HG02642 (cell line): ENCODE results near the gene OS9.

Experiments used
- ATAC-seq: cut with Tn5 transposase; IDR thresholded peaks from one replicate; pipeline ENCODE4 v1.9.1; 2021; ENCODE audit warnings: mild to moderate bottlenecking; ENCODE audit not compliant: unreplicated experiment, poor library complexity

OS9 gene

DNA sequence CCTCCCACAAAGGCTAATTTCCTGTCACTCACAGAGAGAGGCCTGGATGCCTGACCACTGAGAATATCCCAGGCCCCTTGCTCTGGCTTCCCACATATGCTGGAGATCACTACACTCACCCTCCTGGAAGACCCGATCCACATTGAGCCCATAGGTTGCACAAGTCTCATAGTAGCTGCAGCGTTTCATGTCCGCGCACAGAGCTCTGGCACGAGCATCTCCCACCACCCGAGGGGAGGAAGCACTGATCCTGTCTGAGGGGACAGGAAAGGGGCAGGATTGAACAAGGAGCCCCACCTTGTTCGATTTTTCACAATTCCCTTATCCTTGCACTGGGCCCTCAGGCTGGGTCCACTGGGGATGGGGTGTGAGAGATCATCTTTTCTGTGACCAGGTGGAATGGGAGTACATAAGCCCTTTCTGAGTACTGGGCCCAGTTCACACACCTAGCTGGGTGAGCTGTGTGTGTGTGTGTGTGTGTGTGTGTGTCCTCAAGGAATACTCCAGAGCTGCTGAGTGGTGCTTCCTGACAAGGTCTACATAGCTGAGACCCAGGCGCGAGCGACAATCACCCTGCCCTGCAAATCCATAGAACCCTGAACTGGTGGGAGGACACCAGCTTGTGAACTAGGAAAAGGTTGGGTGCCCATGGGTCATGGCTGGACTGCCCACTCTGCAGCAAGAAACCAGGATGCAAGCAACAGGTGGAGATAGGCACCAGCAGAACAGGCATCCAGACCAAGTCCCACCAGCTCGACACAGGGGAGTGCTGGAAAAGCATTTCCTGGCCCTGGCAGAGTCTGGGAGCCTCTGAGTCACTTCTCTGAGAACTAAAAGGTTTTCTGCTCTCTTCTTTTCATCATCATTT, 39.0 kb downstream of the OS9 start:
- no peak for ATAC-seq

DNA sequence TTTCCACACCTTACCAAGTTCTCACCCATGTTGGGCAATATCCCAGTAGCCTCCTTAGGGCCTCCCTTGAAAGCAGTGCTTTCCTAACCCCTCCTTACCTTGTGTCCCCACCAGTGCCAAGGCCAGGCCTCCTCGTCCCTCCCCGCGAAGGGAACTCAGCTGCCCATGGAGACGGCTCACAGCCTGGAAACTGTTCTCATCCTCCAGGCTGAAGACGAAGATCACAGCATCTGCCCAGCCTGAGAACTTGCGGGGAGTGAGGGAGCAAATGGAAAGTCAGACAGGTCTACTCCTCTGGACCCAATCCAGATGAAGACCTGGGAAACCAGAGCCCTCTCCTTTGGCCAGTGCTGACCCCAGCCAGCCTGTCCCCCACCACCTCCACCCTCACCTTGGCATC, 40.0 kb downstream of the OS9 start:
- no peak for ATAC-seq

DNA sequence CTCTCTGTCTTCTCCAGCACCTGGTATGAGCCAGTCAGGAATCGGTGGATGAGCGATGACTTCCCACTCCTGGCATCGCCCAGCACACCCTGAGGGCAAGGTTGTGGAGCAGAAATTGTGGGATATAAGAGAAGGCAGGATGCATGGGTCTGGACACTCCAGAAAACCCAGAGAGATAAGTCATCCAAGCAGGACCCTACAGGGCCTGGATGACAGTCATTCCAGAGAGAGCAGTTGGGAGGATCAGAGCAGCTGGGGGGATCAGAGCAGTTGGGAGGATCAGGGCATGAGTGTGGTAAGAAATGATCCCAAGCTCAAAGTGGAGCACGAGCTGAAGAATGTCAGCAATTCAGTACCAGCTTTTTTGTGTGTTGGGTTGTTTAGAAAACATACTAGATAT, 40.7 kb downstream of the OS9 start:
- no peak for ATAC-seq

DNA sequence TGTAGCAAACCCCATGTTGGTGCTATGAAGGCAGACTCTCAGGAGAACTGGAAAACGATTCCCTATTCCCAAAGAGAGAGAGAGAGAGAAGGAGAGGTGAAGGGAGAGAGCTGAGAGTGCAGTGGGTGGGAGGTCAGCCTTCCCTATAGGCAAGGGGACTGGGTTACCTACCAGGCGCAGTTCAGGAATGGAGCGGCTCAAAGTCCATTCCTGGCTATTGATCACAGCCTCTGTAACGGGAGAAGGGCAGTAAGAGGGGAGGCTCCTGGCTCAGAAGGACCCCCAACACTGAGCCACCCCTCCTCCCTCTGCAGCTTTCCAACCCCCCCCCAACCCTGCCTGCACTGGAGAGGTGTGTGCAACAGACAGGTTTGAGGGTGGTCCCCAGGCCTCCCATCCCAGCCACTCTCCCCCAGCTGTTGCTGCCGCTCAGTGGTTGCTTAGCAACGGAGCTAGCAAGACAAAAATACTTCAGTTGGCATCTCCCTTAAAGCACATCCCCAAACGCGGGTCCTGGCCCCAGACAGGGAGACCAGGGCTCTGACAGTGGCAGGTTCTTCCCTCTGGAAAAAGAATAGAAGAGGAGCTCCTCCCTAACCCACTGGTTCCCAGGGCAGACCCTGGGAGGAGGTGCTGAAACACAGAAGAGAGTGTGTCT, 41.4 kb downstream of the OS9 start:
- no peak for ATAC-seq

DNA sequence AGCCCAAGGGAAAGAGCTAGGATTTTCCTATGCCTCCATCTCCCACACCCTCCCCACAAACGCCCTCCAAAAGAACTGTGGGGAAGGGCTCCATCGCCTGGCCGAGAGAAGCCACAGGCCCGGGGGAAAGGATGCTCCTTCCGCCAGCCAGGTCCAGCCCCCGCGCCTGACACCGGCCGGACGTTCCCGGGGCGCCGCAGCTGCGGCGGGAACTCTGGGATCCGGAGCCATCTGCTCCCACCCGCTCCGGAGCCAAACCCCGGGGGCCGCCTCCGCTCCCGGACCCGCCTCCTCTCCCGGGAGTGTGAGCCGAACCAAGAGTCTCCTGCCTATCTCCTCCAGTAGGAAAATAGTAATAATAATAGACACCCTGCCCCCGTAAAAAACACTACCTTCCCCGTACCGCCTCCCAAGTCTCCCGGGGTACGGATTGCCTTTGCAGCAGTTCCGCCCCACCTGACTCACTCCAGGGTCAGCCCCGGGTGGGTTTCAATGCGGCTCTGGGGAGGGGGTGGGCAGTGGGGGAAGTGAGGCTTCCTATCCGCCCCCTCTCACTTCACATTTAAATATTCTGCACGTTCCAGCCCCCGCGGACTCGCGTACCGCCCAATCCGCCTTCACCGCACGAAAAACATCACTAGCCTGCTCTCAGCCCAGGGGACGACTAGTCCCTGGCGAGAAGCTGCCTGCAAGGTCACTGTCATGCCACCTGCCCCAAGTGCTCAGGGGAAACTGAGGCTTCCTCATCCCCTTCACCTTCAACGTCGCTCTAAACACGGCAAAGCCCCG, 42.2 kb downstream of the OS9 start:
- no peak for ATAC-seq

DNA sequence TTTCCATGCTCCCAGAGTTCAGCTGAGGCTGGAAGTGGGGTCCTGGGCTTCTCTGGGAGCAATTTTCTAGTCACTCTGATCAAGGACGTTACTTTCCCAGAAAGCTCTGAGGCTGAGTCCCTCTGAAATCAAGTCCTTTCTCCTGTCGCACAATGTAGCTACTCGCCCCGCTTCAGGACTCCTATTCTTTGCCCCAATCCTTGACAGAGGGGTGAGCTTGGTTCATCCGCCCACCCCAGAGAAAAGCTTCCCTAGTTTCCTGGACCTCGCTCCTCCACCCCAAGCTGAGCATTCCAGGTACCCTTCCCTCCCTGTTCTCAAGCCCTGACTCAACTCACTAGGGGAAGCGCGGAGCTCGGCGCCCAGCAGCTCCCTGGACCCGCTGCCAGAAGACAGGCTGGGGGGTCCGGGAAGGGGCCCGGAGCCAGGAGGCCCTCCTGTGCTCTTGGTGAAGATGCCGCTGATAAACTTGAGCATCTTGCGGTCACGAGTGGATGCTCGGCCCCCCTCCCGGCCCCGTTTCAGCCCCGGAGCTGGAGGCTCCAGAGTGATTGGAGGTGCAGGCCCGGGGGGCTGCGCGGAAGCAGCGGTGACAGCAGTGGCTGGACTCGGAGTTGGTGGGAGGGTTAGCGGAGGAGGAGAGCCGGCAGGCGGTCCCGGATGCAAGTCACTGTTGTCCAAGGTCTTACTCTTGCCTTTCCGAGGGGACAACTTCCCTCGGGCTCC, 43.0 kb downstream of the OS9 start:
- no peak for ATAC-seq

DNA sequence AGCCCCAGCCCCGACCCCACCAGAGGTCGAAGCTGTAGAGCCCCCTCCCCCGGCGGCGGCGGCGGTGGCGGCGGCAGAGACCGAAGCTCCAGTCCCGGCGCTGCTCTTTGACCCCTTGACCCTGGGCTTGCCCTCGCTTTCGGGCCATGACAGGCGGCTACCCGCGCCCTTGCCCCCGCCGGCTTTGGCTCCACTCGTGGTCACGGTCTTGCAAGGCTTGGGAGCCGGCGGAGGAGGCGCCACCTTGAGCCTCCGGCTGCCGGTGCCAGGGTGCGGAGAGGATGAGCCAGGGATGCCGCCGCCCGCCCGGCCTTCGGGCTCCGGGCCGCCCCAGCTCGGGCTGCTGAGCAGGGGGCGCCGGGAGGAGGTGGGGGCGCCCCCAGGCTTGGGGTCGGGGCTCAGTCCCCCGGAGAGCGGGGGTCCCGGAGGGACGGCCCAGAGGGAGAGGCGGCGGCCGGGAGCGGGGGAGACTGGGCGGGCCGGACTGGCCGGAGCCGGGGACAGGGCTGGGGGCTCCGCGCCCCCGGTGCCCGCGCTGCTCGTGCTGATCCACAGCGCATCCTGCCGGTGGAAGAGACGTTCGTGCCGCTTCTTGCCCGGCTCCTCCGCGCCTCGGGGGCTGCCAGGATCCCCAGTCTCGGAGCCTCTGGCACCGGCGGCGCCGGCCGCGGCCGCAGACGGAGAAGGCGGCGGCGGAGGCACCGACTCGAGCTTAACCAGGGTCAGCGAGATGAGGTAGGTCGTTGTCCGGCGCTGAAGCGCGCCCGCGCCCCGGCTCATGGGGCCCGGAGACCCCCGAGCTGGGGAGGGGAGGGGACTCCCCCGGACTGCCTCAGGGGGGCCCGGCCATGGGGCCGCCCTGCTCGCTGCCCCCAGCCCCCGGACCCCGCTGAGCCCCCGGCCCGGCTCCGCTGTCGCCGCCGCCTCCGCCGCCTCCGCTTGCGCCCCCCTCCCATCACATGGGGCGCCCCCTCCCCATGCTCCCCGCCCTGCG, 43.8 kb downstream of the OS9 start:
- no peak for ATAC-seq

DNA sequence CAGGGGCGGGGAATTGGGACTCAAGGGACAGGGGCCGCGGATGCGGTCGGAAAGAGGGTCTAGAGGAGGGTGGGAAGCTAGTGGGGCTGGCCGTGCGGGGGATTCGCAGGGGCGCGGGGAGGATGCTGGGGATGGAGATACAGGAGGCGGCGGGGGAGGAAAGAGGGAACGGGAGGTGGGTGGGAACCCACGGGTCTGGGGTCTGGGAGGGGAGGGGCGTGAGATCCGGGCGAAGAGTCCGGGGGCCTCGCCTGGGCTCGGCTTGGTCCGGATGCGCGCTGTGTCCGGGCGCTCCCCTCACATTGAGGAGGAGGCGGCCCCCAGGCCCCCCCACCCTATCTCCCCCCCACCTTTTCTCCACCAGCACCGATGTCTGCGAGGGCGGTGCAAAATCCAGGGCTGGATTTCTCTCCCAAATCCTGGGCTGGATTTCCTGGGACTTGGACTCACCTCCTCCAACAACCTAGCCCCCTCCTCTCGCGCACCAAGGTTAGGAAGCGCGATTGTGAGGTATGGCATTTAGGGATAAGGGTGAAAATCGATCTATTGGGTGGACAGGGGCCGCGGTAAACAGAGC, 44.8 kb downstream of the OS9 start, which contains the start of gene AGAP2:
Gene AGAP2 (minus strand): TSS at position 82 of the 577 bp plus-strand sequence. CDS start 496 bp downstream, outside the sequence.
- ATAC-seq: no peak

DNA sequence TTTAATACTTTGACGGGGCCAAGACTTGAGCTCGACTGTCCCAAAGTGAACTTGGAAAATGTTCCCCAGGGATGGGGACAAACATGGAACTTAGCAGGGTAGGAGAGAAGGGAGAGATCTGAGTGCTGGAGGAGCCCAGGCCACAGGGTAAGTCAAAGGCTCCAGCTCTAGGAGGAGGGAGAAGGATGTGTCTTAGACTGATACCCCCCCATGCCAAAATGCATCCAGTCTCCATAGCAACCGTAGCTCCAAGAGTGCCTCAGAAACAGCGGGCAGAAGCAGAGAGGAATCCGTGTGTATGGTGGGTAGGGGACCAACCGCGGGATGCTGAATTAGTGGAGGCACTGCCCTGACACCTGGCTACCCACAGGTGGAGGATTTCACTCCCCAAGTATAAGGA, 45.5 kb downstream of the OS9 start:
- no peak for ATAC-seq

DNA sequence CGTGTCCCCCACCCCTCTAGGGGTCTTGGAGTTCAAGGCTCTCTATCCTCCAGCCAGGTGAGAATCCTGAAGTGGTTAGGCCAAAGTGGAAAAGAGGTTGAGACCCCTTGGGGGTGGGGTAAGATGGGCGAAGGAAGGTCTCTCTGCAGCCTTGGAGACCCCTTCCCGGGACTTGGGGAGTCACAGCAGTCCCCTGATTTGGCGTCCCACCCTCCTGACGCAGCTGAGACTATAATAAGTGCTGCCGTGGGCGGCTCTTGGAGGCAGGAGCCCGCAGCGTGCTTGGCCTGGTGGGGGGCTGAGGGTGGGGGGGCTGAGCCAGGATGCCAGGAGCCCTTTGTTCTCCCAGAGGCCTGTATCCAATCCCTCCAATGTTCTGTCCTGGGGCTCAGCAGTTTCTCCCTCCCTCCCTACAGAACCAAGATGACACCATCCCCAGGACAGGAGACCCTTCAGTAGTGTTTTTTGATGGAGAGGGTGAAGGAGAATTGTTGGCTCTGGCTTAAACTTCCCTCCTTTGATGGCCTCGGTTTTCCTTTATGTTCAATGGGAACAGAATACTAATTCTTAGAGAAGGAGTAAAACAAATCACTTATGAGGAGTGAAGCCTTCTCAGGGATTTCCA, 46.1 kb downstream of the OS9 start:
- ATAC-seq: no peak

DNA sequence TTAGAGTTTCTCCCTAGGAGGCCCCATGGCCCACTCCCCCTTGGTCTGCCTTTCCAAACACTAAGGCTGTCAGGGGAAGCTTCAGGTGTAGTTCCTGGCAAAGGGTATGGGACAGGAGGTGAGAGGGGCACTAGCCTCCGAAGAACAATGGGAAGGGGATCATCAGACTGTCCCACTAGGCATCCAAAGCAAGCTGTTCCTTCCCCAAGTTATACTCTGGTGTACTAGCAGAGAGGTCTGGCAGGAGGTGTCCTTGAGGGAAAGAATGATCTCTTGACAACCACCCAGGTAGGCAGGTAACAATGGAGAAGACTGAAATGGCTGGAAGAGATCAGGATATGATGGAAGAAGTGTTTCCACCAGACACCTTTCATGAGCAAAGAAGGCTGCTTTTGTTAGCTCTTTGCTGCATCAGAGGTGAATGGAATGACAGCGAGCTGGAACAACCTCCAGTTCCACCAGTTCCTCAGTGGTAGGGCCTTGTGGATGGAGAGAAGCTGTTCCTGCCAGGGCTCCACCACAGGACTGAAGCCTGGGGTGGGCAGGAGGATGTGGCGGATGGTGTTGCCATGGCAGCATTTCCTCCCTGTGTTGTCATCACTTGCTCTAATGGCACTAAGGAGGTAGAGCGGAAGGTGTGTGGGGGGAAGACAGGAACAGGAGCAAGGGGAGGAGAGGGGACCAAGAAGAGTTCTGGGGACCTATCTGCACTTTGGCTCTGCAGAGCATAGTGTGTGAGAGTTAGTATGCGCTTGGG, 46.9 kb downstream of the OS9 start:
- peak; percentile 42 for ATAC-seq

DNA sequence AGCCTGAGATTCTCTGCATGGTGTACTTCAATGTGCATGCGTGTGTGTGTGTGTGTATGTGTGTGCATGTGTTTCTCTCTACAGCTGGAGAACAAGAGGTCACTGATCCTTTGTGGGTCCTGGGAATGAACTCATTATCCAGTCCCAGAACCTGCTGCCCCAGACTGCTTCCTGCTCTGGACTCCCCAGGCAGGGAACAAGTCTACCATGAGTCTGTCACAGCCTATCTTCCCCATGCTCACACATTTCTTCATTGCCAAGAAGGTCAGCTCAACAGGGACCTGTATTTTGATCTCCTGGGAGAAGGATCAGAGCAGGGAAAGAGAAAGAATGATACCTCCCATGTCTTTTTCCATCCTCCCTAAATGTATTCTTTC, 47.5 kb downstream of the OS9 start:
- ATAC-seq: no peak

DNA sequence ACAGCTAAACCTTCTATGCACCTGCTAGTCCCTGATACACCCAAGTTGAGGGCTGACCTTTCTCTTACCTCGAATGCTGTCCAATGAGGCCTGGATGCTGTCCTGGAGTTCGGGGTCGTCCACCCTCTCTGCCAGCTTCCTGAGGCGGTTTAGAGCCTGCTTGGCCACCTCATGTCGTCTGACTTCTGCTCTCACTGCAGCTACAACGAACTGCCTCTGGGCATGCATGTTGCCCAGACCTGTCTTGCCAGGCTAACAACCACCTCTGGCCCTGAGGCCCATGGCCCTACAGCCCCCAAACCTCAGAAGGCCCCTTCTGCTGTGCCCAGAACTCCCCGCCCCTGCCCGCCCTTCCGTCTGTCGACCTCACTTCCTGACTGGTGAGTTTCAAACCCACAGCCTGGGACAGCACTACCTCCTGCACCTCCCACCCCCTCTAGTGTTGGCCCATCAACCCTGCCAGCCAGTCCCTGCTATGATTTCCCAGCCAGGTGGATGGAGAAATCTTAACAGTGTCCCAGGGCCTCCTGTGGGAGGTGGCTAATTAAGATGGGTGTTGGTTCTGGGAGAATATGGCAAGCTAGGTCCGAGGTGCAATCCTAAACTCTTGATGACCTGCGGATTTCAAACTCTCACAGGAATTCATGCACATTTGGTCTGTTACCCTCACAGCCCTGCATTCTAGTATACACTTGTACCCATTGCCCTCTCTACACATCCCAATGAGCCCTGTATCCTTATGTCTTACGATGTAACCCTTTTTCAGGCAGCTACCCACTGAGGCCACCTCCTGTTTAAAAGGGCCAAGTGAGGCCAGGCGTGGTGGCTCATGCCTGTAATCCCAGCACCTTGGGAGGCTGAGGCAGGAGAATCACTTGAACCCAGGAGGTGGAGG, 48.2 kb downstream of the OS9 start:
- ATAC-seq: peak; percentile 61

DNA sequence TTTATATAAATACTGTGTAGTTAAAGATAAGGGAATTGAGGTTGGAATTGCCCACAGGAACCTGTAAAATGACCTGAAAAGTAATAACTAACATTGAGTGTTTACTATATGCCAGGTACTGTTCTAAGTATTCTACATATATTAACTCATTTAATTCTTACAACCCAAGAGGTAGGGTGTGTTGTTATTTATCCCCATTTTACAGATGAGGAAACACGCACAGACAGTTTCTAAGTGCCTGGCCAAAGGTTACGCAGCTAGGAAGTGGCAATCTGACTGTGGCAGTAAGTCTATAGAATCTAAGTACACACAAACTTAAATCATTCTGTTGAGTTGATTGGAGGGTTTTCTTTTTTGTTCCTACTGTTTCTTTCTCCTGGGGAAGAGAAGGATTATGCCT, 49.8 kb downstream of the OS9 start:
- no peak for ATAC-seq

DNA sequence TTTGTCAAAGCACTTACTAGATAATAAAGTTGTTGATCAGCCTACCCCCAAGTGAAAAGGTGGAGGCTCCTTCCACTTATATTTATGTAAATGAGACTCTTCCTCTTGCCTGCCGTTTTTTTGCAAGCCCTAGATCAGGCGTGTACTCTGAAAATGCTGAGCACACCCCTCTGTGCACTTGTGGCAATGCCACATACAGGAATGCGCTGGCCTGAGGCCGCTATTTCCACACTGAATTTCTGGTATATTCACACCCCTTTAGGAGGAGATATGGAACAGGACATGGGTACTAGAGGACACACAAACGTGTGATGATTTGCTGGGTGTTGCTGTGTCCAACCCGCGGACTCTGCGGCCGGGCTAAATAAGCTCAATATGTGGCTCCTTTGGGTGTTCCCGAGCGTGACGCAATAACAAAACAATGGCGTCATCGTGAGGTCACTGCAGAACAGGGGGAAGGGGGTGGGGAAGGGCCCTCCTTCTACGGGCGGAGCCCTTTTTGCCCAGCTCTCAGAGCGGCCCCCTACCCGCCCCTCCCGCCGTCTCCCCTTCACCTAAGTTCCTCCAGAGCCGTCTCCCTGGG, 50.4 kb downstream of the OS9 start:
- peak; percentile 38 for ATAC-seq

DNA sequence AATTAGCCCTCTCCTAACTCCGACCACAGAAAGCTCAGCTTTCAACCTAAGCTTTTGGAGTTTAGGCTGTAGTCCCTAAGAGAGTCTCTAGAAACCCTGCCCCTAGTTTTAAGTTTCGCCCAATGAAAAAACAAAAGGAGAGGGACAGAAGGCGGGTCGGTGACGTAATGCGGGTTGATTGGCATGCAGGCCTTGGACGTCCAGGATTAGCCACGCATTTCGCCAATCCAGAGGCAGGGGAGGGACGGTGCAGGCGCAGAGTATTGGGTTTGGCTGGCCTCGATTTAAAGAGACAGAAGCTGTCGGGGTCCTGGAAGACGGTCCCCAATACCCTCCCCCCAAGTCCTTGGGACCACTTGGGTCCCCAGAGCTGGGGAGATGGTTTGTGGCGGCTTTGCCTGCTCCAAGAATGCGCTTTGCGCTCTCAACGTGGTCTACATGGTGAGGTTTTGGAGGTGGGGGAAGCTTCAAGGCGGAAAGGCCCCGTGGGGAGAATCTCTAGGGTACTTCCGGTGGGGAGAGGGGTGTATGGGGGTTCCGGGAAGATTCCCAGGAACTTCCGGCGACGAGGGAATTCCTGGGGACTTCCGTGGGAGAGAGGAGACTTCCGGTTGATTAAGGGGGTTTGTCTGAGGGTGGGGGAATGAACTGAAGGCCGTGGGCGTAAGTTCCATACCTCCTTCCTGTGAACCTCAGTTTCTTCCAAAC, 51.0 kb downstream of the OS9 start, which contains the start of gene TSPAN31:
Gene TSPAN31 (plus strand): TSS at position 263 of the 708 bp plus-strand sequence. CDS start 116 bp downstream, at position 379.
- ATAC-seq: peak; percentile 89
